SH-SY5Y (cell line): ENCODE results near the gene RAD23A.

Experiments
- GATA2 ChIP-seq: IDR thresholded peaks from 2 replicates; pipeline ENCODE4 v1.6.1; 2011; ENCODE audit warnings: mild to moderate bottlenecking, low read depth, low read length
- GATA3 ChIP-seq: IDR thresholded peaks from 2 replicates; pipeline ENCODE4 v1.6.1; 2011; ENCODE audit warnings: low read depth, mild to moderate bottlenecking, low read length, moderate library complexity

RAD23A gene

GRCh38 chr19:12984683-12985048, 39.0 kb downstream of the RAD23A start:
- TF ChIP-seq GATA2 = no peak
- no peak for TF ChIP-seq GATA3

- TF ChIP-seq GATA2 (no peak), GATA3 (no peak)
These were observed 39.6 kb downstream of the RAD23A start for GRCh38 chr19:12985049-12985776.

- TF ChIP-seq GATA3 = no peak
- TF ChIP-seq GATA2 = no peak
These were observed 41.1 kb downstream of the RAD23A start for GRCh38 chr19:12986726-12987125.

GRCh38 chr19:12987190-12987589, 41.5 kb downstream of the RAD23A start:
- no peak for TF ChIP-seq GATA2
- TF ChIP-seq GATA3 = no peak

- TF ChIP-seq GATA3 (no peak), GATA2 (no peak)
These were observed 42.1 kb downstream of the RAD23A start for GRCh38 chr19:12987781-12988180.

GRCh38 chr19:12990431-12990830, 44.8 kb downstream of the RAD23A start:
- no peak for TF ChIP-seq GATA2
- no peak for TF ChIP-seq GATA3

GRCh38 chr19:12990853-12991252, 45.2 kb downstream of the RAD23A start:
- no peak for TF ChIP-seq GATA3
- TF ChIP-seq GATA2 = no peak

GRCh38 chr19:12991296-12991695, 45.6 kb downstream of the RAD23A start:
- TF ChIP-seq GATA2 (no peak), GATA3 (no peak)

- TF ChIP-seq GATA3 = no peak
- TF ChIP-seq GATA2 = no peak
These were observed 47.1 kb downstream of the RAD23A start for GRCh38 chr19:12992729-12993128.

- TF ChIP-seq GATA3 (no peak), GATA2 (no peak)
These were observed 47.9 kb downstream of the RAD23A start for GRCh38 chr19:12993562-12993961.

- TF ChIP-seq GATA2 = no peak
- no peak for TF ChIP-seq GATA3
These were observed 49.3 kb downstream of the RAD23A start, which contains the start of gene NFIX for GRCh38 chr19:12994701-12995595. NFIX (plus strand) TSS chr19:12995475; CDS start chr19:12995838, 363 bp downstream.

- no peak for TF ChIP-seq GATA2
- no peak for TF ChIP-seq GATA3
These were observed 50.1 kb downstream of the RAD23A start for GRCh38 chr19:12995596-12996405.

- TF ChIP-seq GATA3 = no peak
- no peak for TF ChIP-seq GATA2
These were observed 50.9 kb downstream of the RAD23A start for GRCh38 chr19:12996406-12997094.
